Measurements from ENCODE around the gene SEMA3A.

Gene SEMA3A

DNA sequence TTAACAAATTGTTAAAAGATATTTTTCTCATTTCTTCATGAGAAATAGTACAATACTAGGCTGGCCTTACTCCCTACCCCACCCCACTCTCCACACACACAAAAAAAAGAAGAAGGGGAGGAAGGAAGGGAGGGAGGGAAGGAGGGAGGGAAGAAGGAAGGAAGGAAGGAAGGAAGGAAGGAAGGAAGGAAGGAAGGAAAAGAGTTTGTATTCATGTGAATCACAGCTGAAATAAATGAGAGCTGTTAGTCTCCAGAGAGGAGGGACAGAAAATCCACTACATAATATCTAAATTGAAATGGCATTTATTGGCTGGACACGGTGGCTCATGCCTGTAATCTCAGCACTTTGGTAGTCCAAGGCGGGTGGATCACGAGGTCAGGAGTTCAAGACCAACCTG is 57.8 kb downstream of the SEMA3A start:
- Histone ChIP-seq H3K36me3 (ENCODE audit: insufficient read depth, low read length) (peaks cover 21% of the 10 kb centered on the region), H3K9ac (ENCODE audit: low read depth, low read length) (no peak overlapping the region), H3K4me1 (ENCODE audit: insufficient read depth, low read length) (peaks cover 27% of the 10 kb centered on the region; the same call in 1 of the 2 replicates), H3K4me3 (ENCODE audit: low read length) (no peak overlapping the region), H3K27me3 (ENCODE audit: insufficient read depth, low read length) (no peaks in the 10 kb centered on the region), H3K9me3 (ENCODE audit: insufficient read depth, low read depth, low read length) (no peaks in the 10 kb centered on the region), H3K27ac (ENCODE audit: low read depth, low read length) (no peak overlapping the region)
- 97% methylated on average over 3 of the region's 3 CpGs for WGBS

DNA sequence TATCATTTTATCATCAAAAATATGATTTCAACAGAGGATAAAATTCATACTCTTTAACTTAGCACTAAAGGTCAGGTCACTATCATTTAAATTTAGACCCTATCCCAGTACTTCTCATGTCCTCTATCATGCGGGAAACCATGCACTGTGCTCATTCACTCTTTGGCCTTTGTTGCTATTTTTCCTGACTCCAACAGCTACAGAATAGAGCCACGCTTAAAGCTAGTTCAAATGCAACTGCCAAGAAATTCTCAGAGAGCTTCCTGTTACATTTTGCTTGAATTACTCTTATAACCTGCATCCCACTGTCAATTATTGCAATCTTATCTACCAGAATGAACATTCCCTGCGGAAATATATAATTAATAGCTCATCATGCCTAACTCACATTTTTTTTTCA is 58.3 kb downstream of the SEMA3A start:
- WGBS = 77% methylated on average over 3 of the region's 3 CpGs
- peaks cover 27% of the 10 kb centered on the region; the same call in 1 of the 2 replicates for H3K4me1 ChIP-seq (ENCODE audit: insufficient read depth, low read length)
- no peak overlapping the region for H3K9ac ChIP-seq (ENCODE audit: low read depth, low read length)

DNA sequence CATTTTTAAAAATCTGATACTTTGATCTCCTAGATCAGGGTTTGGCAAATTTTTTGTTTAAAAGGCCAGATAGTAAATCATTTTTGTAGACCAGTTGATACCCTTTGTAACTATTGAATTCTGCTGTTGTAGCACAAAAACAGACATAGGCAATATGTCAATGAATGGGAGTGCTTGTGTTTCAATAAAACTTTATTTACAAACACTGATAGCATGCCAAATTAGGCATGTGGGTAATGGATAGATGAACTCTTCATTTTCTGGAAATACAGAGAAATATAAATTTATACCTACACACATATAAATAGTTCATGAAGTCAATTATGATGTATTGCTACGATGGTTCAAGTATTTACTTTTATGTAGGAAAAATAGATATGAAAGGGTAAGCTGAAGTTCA is 60.4 kb downstream of the SEMA3A start:
- H3K27ac ChIP-seq (ENCODE audit: low read depth, low read length) = no peak overlapping the region
- no peaks in the 10 kb centered on the region for H3K27me3 ChIP-seq (ENCODE audit: insufficient read depth, low read length)
- peaks cover 22% of the 10 kb centered on the region; the same call in 1 of the 2 replicates for H3K4me1 ChIP-seq (ENCODE audit: insufficient read depth, low read length)
- H3K9ac ChIP-seq (ENCODE audit: low read depth, low read length) = no peak overlapping the region
- WGBS = 100% methylated on average over 1 of the region's 1 CpG
- no peaks in the 10 kb centered on the region for H3K9me3 ChIP-seq (ENCODE audit: insufficient read depth, low read depth, low read length)
- H3K36me3 ChIP-seq (ENCODE audit: insufficient read depth, low read length) = peaks cover 18% of the 10 kb centered on the region
- H3K4me3 ChIP-seq (ENCODE audit: low read length) = no peak overlapping the region

More for the DNA sequence above, 58.3 kb downstream of the SEMA3A start:
- Histone ChIP-seq H3K9me3 (ENCODE audit: insufficient read depth, low read depth, low read length) (no peaks in the 10 kb centered on the region), H3K4me3 (ENCODE audit: low read length) (no peak overlapping the region), H3K27me3 (ENCODE audit: insufficient read depth, low read length) (no peaks in the 10 kb centered on the region), H3K27ac (ENCODE audit: low read depth, low read length) (peak overlapping the region; percentile 24; the same call in 1 of the 2 replicates), H3K36me3 (ENCODE audit: insufficient read depth, low read length) (peaks cover 18% of the 10 kb centered on the region)

DNA sequence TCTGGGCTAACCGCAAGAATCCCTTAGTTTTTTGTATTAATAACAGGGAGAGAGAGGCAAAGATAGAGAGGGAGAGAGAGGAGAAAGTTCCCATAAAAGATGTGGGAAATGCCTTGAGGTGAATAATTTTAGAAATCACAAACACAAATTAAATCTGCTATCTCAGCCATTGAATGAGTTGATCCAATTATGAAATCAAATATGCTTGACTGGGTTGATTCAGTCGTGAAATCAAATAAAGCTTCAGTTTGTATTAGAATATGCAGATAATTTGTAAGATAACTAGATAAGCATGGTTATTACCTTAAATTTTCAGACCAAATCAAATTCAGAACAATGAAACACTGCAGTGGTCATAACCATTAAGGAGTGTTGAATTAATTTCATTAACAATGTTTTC is 68.9 kb downstream of the SEMA3A start:
- Histone ChIP-seq H3K27me3 (ENCODE audit: insufficient read depth, low read length) (no peaks in the 10 kb centered on the region), H3K9ac (ENCODE audit: low read depth, low read length) (no peak overlapping the region), H3K27ac (ENCODE audit: low read depth, low read length) (no peak overlapping the region), H3K4me3 (ENCODE audit: low read length) (no peak overlapping the region), H3K9me3 (ENCODE audit: insufficient read depth, low read depth, low read length) (no peaks in the 10 kb centered on the region), H3K36me3 (ENCODE audit: insufficient read depth, low read length) (peaks cover 11% of the 10 kb centered on the region; the same call in 1 of the 2 replicates), H3K4me1 (ENCODE audit: insufficient read depth, low read length) (peaks cover 17% of the 10 kb centered on the region)
- WGBS = 93% methylated on average over 2 of the region's 2 CpGs

DNA sequence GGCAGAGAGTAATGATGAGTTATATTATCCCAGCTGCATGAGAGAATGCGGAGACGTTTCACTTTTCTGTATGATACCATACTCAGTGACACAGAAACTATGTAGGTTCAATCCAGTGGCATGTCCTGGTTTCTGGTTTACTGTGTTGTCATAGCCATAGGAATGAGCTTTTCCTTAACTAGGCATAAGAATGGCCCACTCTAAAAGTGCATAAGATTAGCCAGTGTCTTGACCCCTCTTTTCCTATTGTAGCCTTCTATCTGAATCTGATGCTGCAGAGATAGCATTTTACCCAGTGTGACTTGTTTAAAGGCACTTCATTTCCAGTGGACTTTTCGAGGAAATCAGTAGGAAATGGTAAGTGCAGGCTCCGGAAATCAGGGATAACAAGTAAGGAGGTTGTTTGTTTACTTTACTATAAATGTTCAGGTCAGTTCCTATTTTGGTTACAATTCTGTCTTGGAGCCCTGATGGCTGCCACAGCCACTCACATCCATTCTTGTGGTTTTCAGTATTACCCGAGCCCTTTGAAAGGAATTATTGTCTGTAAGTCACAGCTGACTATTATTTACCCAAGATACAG is 70.5 kb downstream of the SEMA3A start:
- H3K4me3 ChIP-seq (ENCODE audit: low read length) = no peak overlapping the region
- WGBS = 68% methylated on average over 5 of the region's 5 CpGs
- peak overlapping the region; percentile 62; the same call in 1 of the 2 replicates for H3K27ac ChIP-seq (ENCODE audit: low read depth, low read length)

DNA sequence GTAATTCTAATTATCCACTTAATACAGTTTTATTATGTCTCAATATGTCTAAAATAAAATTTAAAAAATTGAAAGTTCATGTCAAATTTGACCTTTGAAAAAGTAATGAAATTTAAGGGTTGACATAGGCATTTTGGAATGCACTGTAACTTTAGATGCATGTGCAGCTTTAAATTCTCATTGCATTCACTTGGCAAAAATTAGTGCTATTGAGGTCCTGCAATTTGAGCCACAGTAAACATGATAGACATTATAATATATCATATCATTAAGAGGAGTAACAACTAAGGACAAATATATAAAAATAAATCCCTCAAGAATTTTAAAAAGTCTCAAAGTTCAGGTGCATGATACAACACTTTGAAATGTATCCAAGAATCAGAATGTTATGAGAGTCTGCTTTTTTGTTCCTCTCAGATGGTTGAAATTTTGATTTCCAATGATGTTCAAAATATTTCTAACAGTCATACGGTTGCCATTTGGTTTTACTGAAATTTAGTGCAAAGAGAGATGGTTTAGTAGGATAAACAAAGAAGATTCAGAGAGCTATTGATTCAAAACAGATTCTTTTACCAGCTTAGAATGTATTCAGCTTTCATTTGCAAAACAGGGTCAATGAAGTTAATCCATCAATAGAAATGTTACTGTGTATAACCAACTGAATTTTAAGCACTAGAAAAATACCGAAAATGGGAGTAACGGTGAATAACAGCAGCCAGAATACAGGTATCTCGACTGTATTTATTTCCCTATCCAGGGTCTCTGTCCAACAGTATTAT is 71.8 kb downstream of the SEMA3A start:
- Histone ChIP-seq H3K27ac (ENCODE audit: low read depth, low read length) (0 out of 2 replicates have a peak overlapping the region, but pooled peaks have one; percentile 2), H3K9ac (ENCODE audit: low read depth, low read length) (no peak overlapping the region), H3K36me3 (ENCODE audit: insufficient read depth, low read length) (peaks cover 11% of the 10 kb centered on the region; the same call in 1 of the 2 replicates), H3K4me1 (ENCODE audit: insufficient read depth, low read length) (peaks cover 27% of the 10 kb centered on the region), H3K4me3 (ENCODE audit: low read length) (no peak overlapping the region), H3K9me3 (ENCODE audit: insufficient read depth, low read depth, low read length) (no peaks in the 10 kb centered on the region), H3K27me3 (ENCODE audit: insufficient read depth, low read length) (no peaks in the 10 kb centered on the region)
- 92% methylated on average over 4 of the region's 4 CpGs for WGBS

More for the DNA sequence above, 70.5 kb downstream of the SEMA3A start:
- H3K27me3 ChIP-seq (ENCODE audit: insufficient read depth, low read length) = no peaks in the 10 kb centered on the region
- H3K36me3 ChIP-seq (ENCODE audit: insufficient read depth, low read length) = peaks cover 11% of the 10 kb centered on the region; the same call in 1 of the 2 replicates
- H3K9me3 ChIP-seq (ENCODE audit: insufficient read depth, low read depth, low read length) = no peaks in the 10 kb centered on the region
- no peak overlapping the region for H3K9ac ChIP-seq (ENCODE audit: low read depth, low read length)
- peaks cover 17% of the 10 kb centered on the region for H3K4me1 ChIP-seq (ENCODE audit: insufficient read depth, low read length)

DNA sequence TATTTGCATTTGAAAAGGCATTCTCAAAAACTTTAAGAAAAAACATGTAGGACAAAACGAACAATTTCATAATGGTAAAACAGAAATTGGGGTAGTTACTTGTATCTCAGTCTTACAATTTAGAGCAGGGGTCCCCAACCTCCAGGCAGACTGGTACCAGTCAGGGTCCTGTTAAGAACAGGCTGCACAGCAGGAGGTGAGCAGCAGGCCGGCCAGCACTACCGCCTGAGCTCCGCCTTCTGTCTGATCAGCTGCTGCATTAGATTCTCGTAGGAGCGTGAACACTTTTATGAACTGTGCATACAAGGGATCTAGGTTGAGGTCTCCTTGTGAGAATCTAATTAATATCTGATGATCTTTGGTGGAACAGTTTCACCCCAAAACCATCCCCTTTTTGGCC is 77.3 kb downstream of the SEMA3A start:
- Histone ChIP-seq H3K9me3 (ENCODE audit: insufficient read depth, low read depth, low read length) (no peaks in the 10 kb centered on the region), H3K27ac (ENCODE audit: low read depth, low read length) (no peak overlapping the region), H3K36me3 (ENCODE audit: insufficient read depth, low read length) (no peaks in the 10 kb centered on the region), H3K9ac (ENCODE audit: low read depth, low read length) (no peak overlapping the region), H3K4me3 (ENCODE audit: low read length) (no peak overlapping the region), H3K27me3 (ENCODE audit: insufficient read depth, low read length) (no peaks in the 10 kb centered on the region), H3K4me1 (ENCODE audit: insufficient read depth, low read length) (peaks cover 44% of the 10 kb centered on the region)
- 67% methylated on average over 6 of the region's 6 CpGs for WGBS

DNA sequence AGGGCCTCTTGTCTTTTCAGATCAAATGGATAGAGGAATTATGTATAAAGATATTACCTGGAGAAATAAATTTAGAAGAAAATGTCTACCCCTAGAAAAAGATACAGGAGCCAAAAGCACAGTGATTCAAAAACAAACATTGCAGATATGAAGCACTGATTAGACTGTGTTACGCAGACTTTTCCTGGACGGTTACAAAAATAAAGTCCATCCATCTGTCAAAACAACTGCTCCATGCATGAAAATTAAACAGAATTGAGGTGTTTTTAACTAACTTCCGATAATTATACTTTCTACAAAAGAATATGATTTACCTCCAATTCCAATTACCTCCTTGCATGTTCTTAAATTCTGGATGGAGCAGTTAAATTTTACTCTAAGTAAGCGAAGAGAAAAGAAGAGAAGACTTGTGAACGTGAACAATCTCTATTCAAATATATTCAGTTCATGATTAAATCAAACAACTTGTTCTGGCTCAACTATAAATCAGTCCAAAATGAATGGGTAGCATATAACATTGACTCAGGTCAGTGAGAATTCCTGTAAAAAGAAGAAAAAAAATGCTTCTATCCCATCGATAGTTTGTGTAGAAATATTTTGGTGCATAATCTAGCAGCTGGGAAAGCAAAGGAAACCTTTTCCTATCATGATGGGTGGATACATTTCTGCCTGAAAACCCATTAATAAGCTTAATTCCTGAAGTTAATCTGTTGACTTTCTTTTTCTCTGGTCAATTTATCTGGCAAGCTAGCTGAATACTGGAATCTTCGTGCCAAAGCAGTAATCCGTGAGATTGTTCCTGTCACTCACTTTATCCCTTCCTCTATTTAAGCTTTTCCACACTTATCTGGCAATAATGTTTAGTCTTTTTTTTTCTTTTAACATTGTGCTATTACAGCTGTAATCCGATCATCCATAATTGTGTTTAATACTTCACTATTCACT is 80.4 kb downstream of the SEMA3A start:
- H3K9me3 ChIP-seq (ENCODE audit: insufficient read depth, low read depth, low read length) = no peaks in the 10 kb centered on the region
- H3K36me3 ChIP-seq (ENCODE audit: insufficient read depth, low read length) = peaks cover 5% of the 10 kb centered on the region; the same call in 1 of the 2 replicates
- WGBS = 98% methylated on average over 5 of the region's 9 CpGs
- H3K4me3 ChIP-seq (ENCODE audit: low read length) = no peak overlapping the region
- peaks cover 75% of the 10 kb centered on the region for H3K4me1 ChIP-seq (ENCODE audit: insufficient read depth, low read length)
- H3K27me3 ChIP-seq (ENCODE audit: insufficient read depth, low read length) = no peaks in the 10 kb centered on the region
- H3K9ac ChIP-seq (ENCODE audit: low read depth, low read length) = no peak overlapping the region
- no peak overlapping the region for H3K27ac ChIP-seq (ENCODE audit: low read depth, low read length)

DNA sequence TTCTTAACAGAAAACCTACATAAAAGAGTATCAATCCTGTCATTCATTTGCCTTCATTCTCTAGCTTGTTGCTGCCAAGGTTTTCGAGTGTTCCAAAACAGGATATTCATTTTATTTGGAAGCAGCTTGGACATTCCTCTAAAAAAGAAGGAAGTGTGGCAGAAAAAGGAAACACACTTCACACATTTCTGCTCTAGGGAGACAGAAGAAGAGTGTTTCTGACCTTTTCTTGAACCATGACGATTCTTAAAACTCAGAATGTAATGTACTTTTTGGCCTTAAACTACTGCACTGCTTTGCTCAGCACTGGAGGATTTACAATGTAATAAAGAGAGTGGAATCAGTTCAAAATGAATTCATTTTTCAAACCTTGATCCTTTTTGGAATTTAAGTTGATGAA is 81.3 kb downstream of the SEMA3A start:
- Histone ChIP-seq H3K27ac (ENCODE audit: low read depth, low read length) (peak overlapping the region; percentile 15), H3K36me3 (ENCODE audit: insufficient read depth, low read length) (peaks cover 10% of the 10 kb centered on the region; the same call in 1 of the 2 replicates), H3K27me3 (ENCODE audit: insufficient read depth, low read length) (no peaks in the 10 kb centered on the region), H3K4me1 (ENCODE audit: insufficient read depth, low read length) (peaks cover 73% of the 10 kb centered on the region), H3K9me3 (ENCODE audit: insufficient read depth, low read depth, low read length) (no peaks in the 10 kb centered on the region), H3K4me3 (ENCODE audit: low read length) (no peak overlapping the region), H3K9ac (ENCODE audit: low read depth, low read length) (no peak overlapping the region)
- WGBS = 95% methylated on average over 2 of the region's 2 CpGs

DNA sequence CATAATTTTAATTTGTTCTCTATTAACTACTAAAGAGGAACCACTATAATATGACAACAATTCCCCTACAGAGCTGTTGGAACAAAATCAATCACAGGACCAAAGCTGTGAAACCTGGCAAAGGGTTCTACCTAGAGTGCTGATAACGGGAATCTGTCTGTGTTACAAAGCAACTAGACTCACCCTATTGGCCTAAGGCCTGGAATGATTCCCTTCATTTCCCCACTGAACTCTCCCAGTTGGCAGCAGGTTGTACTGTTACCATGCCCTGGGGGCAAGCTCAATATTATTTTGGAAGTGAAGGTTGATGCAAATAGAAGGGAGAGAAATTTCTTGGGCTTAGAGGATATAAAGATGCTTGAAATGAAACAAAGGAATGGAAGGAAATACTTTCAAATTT is 81.8 kb downstream of the SEMA3A start:
- no peak overlapping the region; the same call in 1 of the 2 replicates for H3K27ac ChIP-seq (ENCODE audit: low read depth, low read length)
- 74% methylated on average over 1 of the region's 1 CpG for WGBS
- peaks cover 10% of the 10 kb centered on the region; the same call in 1 of the 2 replicates for H3K36me3 ChIP-seq (ENCODE audit: insufficient read depth, low read length)
- H3K9ac ChIP-seq (ENCODE audit: low read depth, low read length) = no peak overlapping the region
- H3K4me3 ChIP-seq (ENCODE audit: low read length) = no peak overlapping the region
- H3K27me3 ChIP-seq (ENCODE audit: insufficient read depth, low read length) = no peaks in the 10 kb centered on the region
- no peaks in the 10 kb centered on the region for H3K9me3 ChIP-seq (ENCODE audit: insufficient read depth, low read depth, low read length)
- H3K4me1 ChIP-seq (ENCODE audit: insufficient read depth, low read length) = peaks cover 76% of the 10 kb centered on the region
